ENCODE measurements around the gene IFNAR1. TPM values are rescaled to one million over a fixed set of nuclear protein-coding genes. Genes with fewer than 3 reads are reported as not detected.
"Not testable (repeated sequence)": the region's sequence is repeated elsewhere in the genome, so short reads cannot be mapped to it uniquely, and the experiment has no call there.

The IFNAR1 gene
- total RNA-seq, 1 donor from 2014 or later, result 8.8 TPM

- H3K4me3 ChIP-seq (ENCODE audit: low read depth, low read length), result no peak overlapping the region
- DNase-seq (ENCODE audit: low read depth), result no peak
- no peak for TF ChIP-seq CTCF (conservative IDR thresholded peaks at IDR 0.05; ENCODE audit: low read depth, low read length)
These were observed 31.2 kb downstream of the IFNAR1 start for GRCh38 chr21:33355996-33356395.

- DNase-seq (ENCODE audit: low read depth), result no peak
- no peak for TF ChIP-seq CTCF (conservative IDR thresholded peaks at IDR 0.05; ENCODE audit: low read depth, low read length)
- H3K4me3 ChIP-seq (ENCODE audit: low read depth, low read length), result no peak overlapping the region
These were observed 32.4 kb downstream of the IFNAR1 start for GRCh38 chr21:33357177-33357576.

GRCh38 chr21:33359446-33359845 is 34.7 kb downstream of the IFNAR1 start:
- no peak overlapping the region for H3K4me3 ChIP-seq (ENCODE audit: low read depth, low read length)
- DNase-seq (ENCODE audit: low read depth), result no peak
- no peak for TF ChIP-seq CTCF (conservative IDR thresholded peaks at IDR 0.05; ENCODE audit: low read depth, low read length)

GRCh38 chr21:33360281-33360680 is 35.5 kb downstream of the IFNAR1 start:
- no peak overlapping the region for H3K4me3 ChIP-seq (ENCODE audit: low read depth, low read length)
- no peak for DNase-seq (ENCODE audit: low read depth)
- TF ChIP-seq CTCF (conservative IDR thresholded peaks at IDR 0.05; ENCODE audit: low read depth, low read length), result no peak

GRCh38 chr21:33360881-33361602 is 36.3 kb downstream of the IFNAR1 start:
- peak; percentile 94 for TF ChIP-seq CTCF (conservative IDR thresholded peaks at IDR 0.05; ENCODE audit: low read depth, low read length)
- peak; percentile 32 for DNase-seq (ENCODE audit: low read depth)
- H3K4me3 ChIP-seq (ENCODE audit: low read depth, low read length), result peak overlapping the region; percentile 16

- no peak for TF ChIP-seq CTCF (conservative IDR thresholded peaks at IDR 0.05; ENCODE audit: low read depth, low read length)
- H3K4me3 ChIP-seq (ENCODE audit: low read depth, low read length), result peak overlapping the region; percentile 23
- DNase-seq (ENCODE audit: low read depth), result no peak
These were observed 37.3 kb downstream of the IFNAR1 start for GRCh38 chr21:33362044-33362555.

GRCh38 chr21:33363911-33364609 is 39.3 kb downstream of the IFNAR1 start:
- H3K4me3 ChIP-seq (ENCODE audit: low read depth, low read length); DNase-seq (ENCODE audit: low read depth): not testable (repeated sequence)

Measured in epithelial cell of proximal tubule (primary cell).